PFSK-1 (cell line): ENCODE measurements around the gene VGLL3.

ENCODE experiments used
- FOXP2 ChIP-seq: optimal IDR thresholded peaks from 2 replicates; pipeline ENCODE3; 2011; ENCODE audit warnings: borderline replicate concordance, control low read depth, inconsistent platforms; ENCODE audit not compliant: insufficient read depth; ENCODE audit errors: extremely low read length, extremely low read depth
- POLR2AphosphoS5 ChIP-seq: IDR thresholded peaks from 2 replicates; pipeline ENCODE4 v1.6.1; 2012; ENCODE audit warnings: low read depth, mild to moderate bottlenecking, control low read depth, low read length, moderate library complexity
- SIN3A ChIP-seq: IDR thresholded peaks from 2 replicates; pipeline ENCODE4 v1.6.1; 2012; ENCODE audit warnings: mild to moderate bottlenecking, low read length, moderate library complexity, borderline replicate concordance; ENCODE audit not compliant: insufficient read depth
- TAF1 ChIP-seq: IDR thresholded peaks from 2 replicates; pipeline ENCODE4 v1.6.1; 2012; ENCODE audit warnings: low read length, control low read depth, borderline replicate concordance; ENCODE audit not compliant: insufficient read depth
- TF ChIP-seq, protein P1 (sequence below), 2 experiments: IDR thresholded peaks; 2 replicates each; pipeline versions ENCODE4 v1.6.1 to v1.8.0; 2011 to 2012; ENCODE audit warnings: low read depth in 2 of 2, low read length in 2 of 2, control low read depth in 1 of 2, inconsistent platforms in 1 of 2, mild to moderate bottlenecking in 1 of 2, moderate library complexity in 1 of 2; ENCODE audit not compliant: insufficient read depth in 1 of 2

The VGLL3 gene

DNA sequence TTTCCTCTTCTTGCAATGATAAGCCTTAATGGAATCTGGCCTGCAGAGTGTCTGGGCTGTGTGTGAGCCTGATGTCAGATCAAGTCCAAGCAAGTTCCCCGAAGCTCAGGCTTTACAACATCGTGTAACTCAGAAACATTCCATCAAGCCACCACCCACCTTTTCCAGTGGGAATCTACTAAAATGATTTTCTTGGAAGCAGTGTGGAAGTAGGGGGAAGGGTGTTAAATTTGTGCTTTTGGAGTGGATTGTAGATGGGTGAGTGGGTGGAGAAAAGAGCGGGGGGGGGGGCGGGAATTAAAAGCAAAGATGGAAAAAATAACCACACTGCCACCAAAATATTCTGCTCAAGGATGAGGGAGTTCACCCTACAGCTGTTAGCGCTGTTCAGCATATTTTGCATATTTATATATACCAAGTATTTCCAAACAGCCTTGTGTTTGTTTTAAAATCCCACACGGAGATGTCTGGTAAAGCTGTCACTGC lies 53.6 kb downstream of the VGLL3 start:
- TF ChIP-seq POLR2AphosphoS5 (no peak), FOXP2 (no peak), SIN3A (no peak), TAF1 (no peak)
- TF ChIP-seq, protein P1, sequence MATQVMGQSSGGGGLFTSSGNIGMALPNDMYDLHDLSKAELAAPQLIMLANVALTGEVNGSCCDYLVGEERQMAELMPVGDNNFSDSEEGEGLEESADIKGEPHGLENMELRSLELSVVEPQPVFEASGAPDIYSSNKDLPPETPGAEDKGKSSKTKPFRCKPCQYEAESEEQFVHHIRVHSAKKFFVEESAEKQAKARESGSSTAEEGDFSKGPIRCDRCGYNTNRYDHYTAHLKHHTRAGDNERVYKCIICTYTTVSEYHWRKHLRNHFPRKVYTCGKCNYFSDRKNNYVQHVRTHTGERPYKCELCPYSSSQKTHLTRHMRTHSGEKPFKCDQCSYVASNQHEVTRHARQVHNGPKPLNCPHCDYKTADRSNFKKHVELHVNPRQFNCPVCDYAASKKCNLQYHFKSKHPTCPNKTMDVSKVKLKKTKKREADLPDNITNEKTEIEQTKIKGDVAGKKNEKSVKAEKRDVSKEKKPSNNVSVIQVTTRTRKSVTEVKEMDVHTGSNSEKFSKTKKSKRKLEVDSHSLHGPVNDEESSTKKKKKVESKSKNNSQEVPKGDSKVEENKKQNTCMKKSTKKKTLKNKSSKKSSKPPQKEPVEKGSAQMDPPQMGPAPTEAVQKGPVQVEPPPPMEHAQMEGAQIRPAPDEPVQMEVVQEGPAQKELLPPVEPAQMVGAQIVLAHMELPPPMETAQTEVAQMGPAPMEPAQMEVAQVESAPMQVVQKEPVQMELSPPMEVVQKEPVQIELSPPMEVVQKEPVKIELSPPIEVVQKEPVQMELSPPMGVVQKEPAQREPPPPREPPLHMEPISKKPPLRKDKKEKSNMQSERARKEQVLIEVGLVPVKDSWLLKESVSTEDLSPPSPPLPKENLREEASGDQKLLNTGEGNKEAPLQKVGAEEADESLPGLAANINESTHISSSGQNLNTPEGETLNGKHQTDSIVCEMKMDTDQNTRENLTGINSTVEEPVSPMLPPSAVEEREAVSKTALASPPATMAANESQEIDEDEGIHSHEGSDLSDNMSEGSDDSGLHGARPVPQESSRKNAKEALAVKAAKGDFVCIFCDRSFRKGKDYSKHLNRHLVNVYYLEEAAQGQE (IDR thresholded peaks at IDR 0.05; ENCODE audit: insufficient read depth in 1 of 2, low read depth in 2 of 2, low read length in 2 of 2): no peak

DNA sequence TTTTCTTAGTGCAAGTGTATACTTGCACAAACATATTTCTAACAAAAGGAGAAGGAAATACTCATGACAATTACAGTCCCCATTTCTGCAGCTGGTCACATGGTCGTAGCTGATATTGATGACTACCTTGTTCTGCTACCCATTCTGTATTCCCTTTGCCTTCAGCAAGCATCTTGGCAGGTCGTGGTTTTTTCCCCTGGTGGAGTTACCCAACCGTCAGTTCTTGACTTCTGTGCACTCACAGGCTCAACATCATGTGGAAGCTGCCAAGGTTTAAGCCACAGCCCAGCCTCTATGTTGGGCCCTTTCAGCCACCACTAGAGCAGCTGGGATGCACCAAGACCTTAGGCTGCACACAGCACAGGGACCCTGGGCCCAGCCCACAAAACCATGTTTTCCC lies 56.1 kb downstream of the VGLL3 start:
- TF ChIP-seq, protein P1 (IDR thresholded peaks at IDR 0.05; ENCODE audit: insufficient read depth in 1 of 2, low read depth in 2 of 2, low read length in 2 of 2): no peak
- TF ChIP-seq TAF1 (no peak), POLR2AphosphoS5 (no peak), SIN3A (no peak), FOXP2 (no peak)

DNA sequence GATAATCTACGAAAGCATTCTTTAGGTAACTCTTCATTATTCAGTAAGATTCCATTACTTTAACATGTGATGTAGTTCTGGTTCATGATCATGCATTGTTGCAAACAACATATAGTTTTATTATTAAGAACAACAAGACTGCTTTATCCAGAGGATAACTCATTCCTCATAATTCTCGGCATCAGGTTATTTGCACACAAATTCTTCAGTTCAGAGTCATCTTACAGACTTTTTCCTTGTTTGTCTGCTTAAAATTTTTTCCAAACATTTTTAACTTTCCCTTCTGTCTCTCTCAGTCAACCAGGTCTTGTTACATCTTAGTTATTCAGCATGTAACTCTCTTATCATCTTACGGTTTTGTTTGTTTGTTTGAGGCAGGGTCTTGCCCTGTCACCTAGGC lies 60.1 kb downstream of the VGLL3 start:
- TF ChIP-seq, protein P1 (IDR thresholded peaks at IDR 0.05; ENCODE audit: insufficient read depth in 1 of 2, low read depth in 2 of 2, low read length in 2 of 2): no peak
- TF ChIP-seq POLR2AphosphoS5: no peak
- no peak for TF ChIP-seq TAF1
- no peak for TF ChIP-seq FOXP2
- TF ChIP-seq SIN3A: no peak

DNA sequence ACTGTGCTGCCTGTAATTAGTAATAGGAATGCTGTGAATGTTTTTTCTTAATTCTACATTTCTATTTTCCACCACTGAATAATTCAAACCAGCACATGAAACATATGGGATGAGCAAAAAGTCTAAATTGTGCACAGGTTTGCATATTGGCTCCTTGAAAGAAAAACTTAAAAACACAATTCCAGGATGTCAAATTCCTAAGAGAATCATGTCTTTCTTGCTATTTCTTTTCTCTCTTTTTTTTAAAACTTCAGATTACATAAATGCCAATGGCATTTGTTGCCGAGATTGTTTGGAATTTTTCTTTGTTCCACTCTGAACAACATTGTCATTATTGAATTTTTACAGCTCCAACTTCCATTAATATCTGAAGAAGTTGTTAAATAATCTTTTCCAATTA lies 60.8 kb downstream of the VGLL3 start:
- no peak for TF ChIP-seq SIN3A
- TF ChIP-seq, protein P1 (IDR thresholded peaks at IDR 0.05; ENCODE audit: insufficient read depth in 1 of 2, low read depth in 2 of 2, low read length in 2 of 2): no peak
- no peak for TF ChIP-seq TAF1
- TF ChIP-seq POLR2AphosphoS5: no peak
- no peak for TF ChIP-seq FOXP2

DNA sequence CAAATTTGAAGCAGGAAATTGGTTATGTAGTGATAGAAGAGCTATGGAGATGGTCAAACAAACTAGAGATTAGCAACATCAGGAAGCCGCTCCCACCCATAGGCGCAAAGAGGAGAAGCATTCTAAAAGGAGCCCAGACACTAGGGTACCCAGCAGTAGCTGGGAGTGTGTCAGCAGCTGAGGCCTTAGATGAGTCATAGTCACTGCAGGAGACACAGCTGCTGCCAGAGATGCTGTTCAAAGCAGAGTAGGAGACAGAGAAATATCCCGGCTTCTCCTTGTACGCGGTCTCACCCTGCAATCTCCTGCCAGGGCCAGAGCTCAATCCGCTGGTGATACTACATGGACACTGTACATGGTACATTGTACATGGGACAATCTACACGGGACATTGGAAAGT lies 61.9 kb downstream of the VGLL3 start:
- TF ChIP-seq POLR2AphosphoS5: no peak
- TF ChIP-seq FOXP2: no peak
- no peak for TF ChIP-seq TAF1
- TF ChIP-seq, protein P1 (IDR thresholded peaks at IDR 0.05; ENCODE audit: insufficient read depth in 1 of 2, low read depth in 2 of 2, low read length in 2 of 2): no peak
- TF ChIP-seq SIN3A: no peak
